HUES64 (cell line): ENCODE results near the gene CAVIN1.

Experiments
- H3K27ac ChIP-seq: 2 replicates; pipeline ENCODE4 v1.7.0; 2013; ENCODE audit warnings: low read depth, low read length, inconsistent platforms
- H3K27me3 ChIP-seq: 2 replicates; pipeline ENCODE4 v1.6.1; 2013; ENCODE audit warnings: mild to moderate bottlenecking, low read length; ENCODE audit not compliant: insufficient read depth
- H3K36me3 ChIP-seq: 2 replicates; pipeline ENCODE4 v1.6.1; 2013; ENCODE audit warnings: mild to moderate bottlenecking, low read length; ENCODE audit not compliant: insufficient read depth
- H3K4me1 ChIP-seq: 2 replicates; pipeline ENCODE4 v1.6.1; 2013; ENCODE audit warnings: mild to moderate bottlenecking, low read length, moderate library complexity; ENCODE audit not compliant: insufficient read depth
- H3K4me3 ChIP-seq: 2 replicates; pipeline ENCODE4 v1.5.1; 2013; ENCODE audit warnings: mild to moderate bottlenecking, low read length, moderate library complexity
- H3K9ac ChIP-seq: 2 replicates; pipeline ENCODE4 v1.6.1; 2013; ENCODE audit warnings: mild to moderate bottlenecking, low read depth, low read length
- H3K9me3 ChIP-seq: 2 replicates; pipeline ENCODE4 v1.6.1; 2013; ENCODE audit warnings: low read depth, low read length; ENCODE audit not compliant: insufficient read depth
- WGBS: fragments of 150-250, 120-280 bp; methylation state at CpG from one replicate; pipeline ENCODE4 v1.1.7; 2013; ENCODE audit warnings: missing lambda C conversion rate; 5-methylcytosine and 5-hydroxymethylcytosine counted together

CAVIN1 gene

GRCh38 chr17:42358434-42358833 is 64.6 kb downstream of the CAVIN1 start:
- 100% methylated on average over 1 of the region's 1 CpG for WGBS

GRCh38 chr17:42354956-42355843 is 67.9 kb downstream of the CAVIN1 start:
- no peaks in the 10 kb centered on the region for H3K9me3 ChIP-seq
- no peaks in the 10 kb centered on the region for H3K27me3 ChIP-seq
- H3K4me3 ChIP-seq, result no peak overlapping the region
- H3K27ac ChIP-seq, result no peak overlapping the region
- H3K4me1 ChIP-seq, result no peaks in the 10 kb centered on the region
- no peaks in the 10 kb centered on the region for H3K36me3 ChIP-seq
- WGBS, result 79% methylated on average over 2 of the region's 3 CpGs
- H3K9ac ChIP-seq, result no peak overlapping the region

More at GRCh38 chr17:42358434-42358833, 64.6 kb downstream of the CAVIN1 start:
- Histone ChIP-seq H3K9ac (no peak overlapping the region), H3K27me3 (no peaks in the 10 kb centered on the region), H3K4me1 (peaks cover 16% of the 10 kb centered on the region), H3K36me3 (no peaks in the 10 kb centered on the region), H3K4me3 (no peak overlapping the region), H3K9me3 (no peaks in the 10 kb centered on the region), H3K27ac (no peak overlapping the region)
